ENCODE results near the gene VIL1. TPM values are rescaled to one million over a fixed set of nuclear protein-coding genes. Genes with fewer than 3 reads are reported as not detected.

VIL1 gene
- total RNA-seq, 1 donor from 2014 or later = 305 TPM

GRCh38 chr2:218437969-218438368 lies 19.0 kb downstream of the VIL1 start:
- H3K27me3 Mint-ChIP-seq = no peaks in the 10 kb centered on the region
- no peak overlapping the region for H3K4me3 Mint-ChIP-seq (ENCODE audit: low read depth)
- H3K9me3 Mint-ChIP-seq (ENCODE audit: low read depth) = no peaks in the 10 kb centered on the region
- H3K4me1 Mint-ChIP-seq (ENCODE audit: low read depth) = no peaks in the 10 kb centered on the region
- no peak overlapping the region for H3K27ac Mint-ChIP-seq
- no peak for DNase-seq (ENCODE audit: low spot score, unreplicated experiment)
- TF ChIP-seq, protein P1, sequence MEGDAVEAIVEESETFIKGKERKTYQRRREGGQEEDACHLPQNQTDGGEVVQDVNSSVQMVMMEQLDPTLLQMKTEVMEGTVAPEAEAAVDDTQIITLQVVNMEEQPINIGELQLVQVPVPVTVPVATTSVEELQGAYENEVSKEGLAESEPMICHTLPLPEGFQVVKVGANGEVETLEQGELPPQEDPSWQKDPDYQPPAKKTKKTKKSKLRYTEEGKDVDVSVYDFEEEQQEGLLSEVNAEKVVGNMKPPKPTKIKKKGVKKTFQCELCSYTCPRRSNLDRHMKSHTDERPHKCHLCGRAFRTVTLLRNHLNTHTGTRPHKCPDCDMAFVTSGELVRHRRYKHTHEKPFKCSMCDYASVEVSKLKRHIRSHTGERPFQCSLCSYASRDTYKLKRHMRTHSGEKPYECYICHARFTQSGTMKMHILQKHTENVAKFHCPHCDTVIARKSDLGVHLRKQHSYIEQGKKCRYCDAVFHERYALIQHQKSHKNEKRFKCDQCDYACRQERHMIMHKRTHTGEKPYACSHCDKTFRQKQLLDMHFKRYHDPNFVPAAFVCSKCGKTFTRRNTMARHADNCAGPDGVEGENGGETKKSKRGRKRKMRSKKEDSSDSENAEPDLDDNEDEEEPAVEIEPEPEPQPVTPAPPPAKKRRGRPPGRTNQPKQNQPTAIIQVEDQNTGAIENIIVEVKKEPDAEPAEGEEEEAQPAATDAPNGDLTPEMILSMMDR (IDR thresholded peaks at IDR 0.05; ENCODE audit: unreplicated experiment) = no peak
- peaks cover 38% of the 10 kb centered on the region for H3K36me3 Mint-ChIP-seq (ENCODE audit: insufficient read depth)

DNA sequence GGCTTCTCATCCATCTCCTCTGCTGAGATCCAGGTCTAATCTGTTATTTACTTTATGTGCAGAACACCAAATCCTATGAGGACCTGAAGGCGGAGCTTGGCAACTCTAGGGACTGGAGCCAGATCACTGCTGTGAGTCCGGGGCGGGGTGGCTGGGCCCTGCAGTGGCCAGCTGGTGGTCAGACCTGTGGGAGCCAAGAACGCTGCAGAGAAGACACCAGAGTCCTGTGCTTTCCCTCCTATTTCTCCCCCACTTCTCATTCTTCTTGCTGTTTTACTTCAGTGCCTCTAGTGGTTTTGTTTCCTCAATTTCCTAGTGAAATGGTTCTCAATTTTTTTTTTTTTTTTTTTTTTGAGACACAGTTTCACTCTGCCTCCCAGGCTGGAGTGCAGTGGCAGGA lies 19.7 kb downstream of the VIL1 start:
- TF ChIP-seq, protein P1 (IDR thresholded peaks at IDR 0.05; ENCODE audit: unreplicated experiment) = no peak
- Mint-ChIP-seq H3K27me3 (no peaks in the 10 kb centered on the region), H3K4me1 (ENCODE audit: low read depth) (no peaks in the 10 kb centered on the region), H3K36me3 (ENCODE audit: insufficient read depth) (peaks cover 38% of the 10 kb centered on the region), H3K4me3 (ENCODE audit: low read depth) (no peak overlapping the region), H3K27ac (no peak overlapping the region), H3K9me3 (ENCODE audit: low read depth) (no peaks in the 10 kb centered on the region)
- no peak for DNase-seq (ENCODE audit: low spot score, unreplicated experiment)

GRCh38 chr2:218444692-218445357 lies 25.9 kb downstream of the VIL1 start:
- Mint-ChIP-seq H3K36me3 (ENCODE audit: insufficient read depth) (peaks cover 42% of the 10 kb centered on the region), H3K9me3 (ENCODE audit: low read depth) (no peaks in the 10 kb centered on the region), H3K27me3 (no peaks in the 10 kb centered on the region), H3K4me1 (ENCODE audit: low read depth) (peaks cover 7% of the 10 kb centered on the region), H3K27ac (peak overlapping the region; percentile 37), H3K4me3 (ENCODE audit: low read depth) (no peak overlapping the region)
- DNase-seq (ENCODE audit: low spot score, unreplicated experiment) = no peak
- TF ChIP-seq, protein P1 (IDR thresholded peaks at IDR 0.05; ENCODE audit: unreplicated experiment) = no peak

- H3K9me3 Mint-ChIP-seq (ENCODE audit: low read depth) = no peaks in the 10 kb centered on the region
Observed at GRCh38 chr2:218445602-218446001, 26.7 kb downstream of the VIL1 start.

GRCh38 chr2:218446547-218446946 lies 27.6 kb downstream of the VIL1 start:
- H3K27ac Mint-ChIP-seq = no peak overlapping the region
- no peak for DNase-seq (ENCODE audit: low spot score, unreplicated experiment)
- no peaks in the 10 kb centered on the region for H3K27me3 Mint-ChIP-seq
- no peak overlapping the region for H3K4me3 Mint-ChIP-seq (ENCODE audit: low read depth)
- H3K4me1 Mint-ChIP-seq (ENCODE audit: low read depth) = peaks cover 7% of the 10 kb centered on the region
- TF ChIP-seq, protein P1 (IDR thresholded peaks at IDR 0.05; ENCODE audit: unreplicated experiment) = no peak
- no peaks in the 10 kb centered on the region for H3K9me3 Mint-ChIP-seq (ENCODE audit: low read depth)
- peaks cover 34% of the 10 kb centered on the region for H3K36me3 Mint-ChIP-seq (ENCODE audit: insufficient read depth)

More at GRCh38 chr2:218445602-218446001, 26.7 kb downstream of the VIL1 start:
- DNase-seq (ENCODE audit: low spot score, unreplicated experiment) = no peak
- peaks cover 7% of the 10 kb centered on the region for H3K4me1 Mint-ChIP-seq (ENCODE audit: low read depth)
- TF ChIP-seq, protein P1 (IDR thresholded peaks at IDR 0.05; ENCODE audit: unreplicated experiment) = no peak
- no peak overlapping the region for H3K4me3 Mint-ChIP-seq (ENCODE audit: low read depth)
- no peak overlapping the region for H3K27ac Mint-ChIP-seq
- H3K36me3 Mint-ChIP-seq (ENCODE audit: insufficient read depth) = peaks cover 40% of the 10 kb centered on the region
- no peaks in the 10 kb centered on the region for H3K27me3 Mint-ChIP-seq

Measured in progenitor cell of endocrine pancreas (in vitro differentiated cells).